HUES64 (cell line): ENCODE results near the gene GPR39.

ENCODE experiments used
- H3K27ac ChIP-seq: 2 replicates; pipeline ENCODE4 v1.7.0; 2013; ENCODE audit warnings: low read depth, low read length, inconsistent platforms
- H3K27me3 ChIP-seq: 2 replicates; pipeline ENCODE4 v1.6.1; 2013; ENCODE audit warnings: mild to moderate bottlenecking, low read length; ENCODE audit not compliant: insufficient read depth
- H3K36me3 ChIP-seq: 2 replicates; pipeline ENCODE4 v1.6.1; 2013; ENCODE audit warnings: mild to moderate bottlenecking, low read length; ENCODE audit not compliant: insufficient read depth
- H3K4me1 ChIP-seq: 2 replicates; pipeline ENCODE4 v1.6.1; 2013; ENCODE audit warnings: mild to moderate bottlenecking, low read length, moderate library complexity; ENCODE audit not compliant: insufficient read depth
- H3K4me3 ChIP-seq: 2 replicates; pipeline ENCODE4 v1.5.1; 2013; ENCODE audit warnings: mild to moderate bottlenecking, low read length, moderate library complexity
- H3K9ac ChIP-seq: 2 replicates; pipeline ENCODE4 v1.6.1; 2013; ENCODE audit warnings: mild to moderate bottlenecking, low read depth, low read length
- H3K9me3 ChIP-seq: 2 replicates; pipeline ENCODE4 v1.6.1; 2013; ENCODE audit warnings: low read depth, low read length; ENCODE audit not compliant: insufficient read depth
- WGBS: fragments of 150-250, 120-280 bp; methylation state at CpG from one replicate; pipeline ENCODE4 v1.1.7; 2013; ENCODE audit warnings: missing lambda C conversion rate; 5-methylcytosine and 5-hydroxymethylcytosine counted together

GPR39 gene

DNA sequence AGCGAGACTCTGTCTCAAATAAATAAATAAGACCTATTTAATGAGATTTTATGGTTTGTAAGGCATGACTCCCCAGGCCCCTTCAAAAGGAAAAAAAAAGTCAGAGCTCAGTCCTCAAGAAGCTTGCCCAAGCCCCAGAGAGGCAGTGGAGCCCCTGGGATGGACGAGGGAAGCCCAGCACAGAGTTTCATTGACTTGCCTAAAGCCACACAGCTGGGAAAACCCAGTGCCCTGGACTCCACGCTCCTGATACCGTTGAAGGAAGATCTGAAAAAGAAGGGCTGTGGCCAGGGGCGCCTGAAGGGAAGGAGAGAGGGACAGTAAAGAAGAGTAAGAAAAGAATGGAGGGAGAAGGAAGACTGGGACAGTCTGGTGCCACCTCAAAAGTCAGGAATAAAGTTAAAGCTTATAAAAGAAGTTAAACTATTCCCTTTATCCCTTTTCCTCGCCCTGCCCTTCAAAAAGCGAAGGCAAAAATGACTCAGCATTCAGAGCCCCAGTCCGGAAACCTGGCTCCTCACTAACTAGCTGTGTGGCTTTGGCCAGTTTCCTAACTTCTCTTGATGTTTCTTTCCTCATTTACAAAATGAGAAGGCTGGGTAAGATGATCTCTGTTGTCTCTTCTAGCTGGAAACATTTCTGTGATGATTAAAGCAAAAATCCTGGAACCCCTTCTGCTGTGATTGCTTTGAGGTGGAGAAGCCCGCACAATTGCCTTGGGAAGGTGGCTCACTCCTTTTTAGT, 206.7 kb downstream of the GPR39 start:
- Histone ChIP-seq H3K27me3 (no peaks in the 10 kb centered on the region), H3K4me3 (no peak overlapping the region), H3K27ac (no peak overlapping the region), H3K9ac (no peak overlapping the region), H3K36me3 (no peaks in the 10 kb centered on the region), H3K9me3 (0 out of 2 replicates have a peak, but pooled peaks cover 6% of the 10 kb centered on the region), H3K4me1 (peaks cover 6% of the 10 kb centered on the region)
- 91% methylated on average over 8 of the region's 9 CpGs for WGBS

GRCh38 chr2:132627536-132627935, 210.9 kb downstream of the GPR39 start:
- H3K27ac ChIP-seq = no peak overlapping the region
- H3K9me3 ChIP-seq = 0 out of 2 replicates have a peak, but pooled peaks cover 6% of the 10 kb centered on the region
- 89% methylated on average over 3 of the region's 3 CpGs for WGBS
- H3K4me3 ChIP-seq = no peak overlapping the region
- no peak overlapping the region for H3K9ac ChIP-seq
- H3K36me3 ChIP-seq = no peaks in the 10 kb centered on the region
- H3K4me1 ChIP-seq = peaks cover 12% of the 10 kb centered on the region
- no peaks in the 10 kb centered on the region for H3K27me3 ChIP-seq

DNA sequence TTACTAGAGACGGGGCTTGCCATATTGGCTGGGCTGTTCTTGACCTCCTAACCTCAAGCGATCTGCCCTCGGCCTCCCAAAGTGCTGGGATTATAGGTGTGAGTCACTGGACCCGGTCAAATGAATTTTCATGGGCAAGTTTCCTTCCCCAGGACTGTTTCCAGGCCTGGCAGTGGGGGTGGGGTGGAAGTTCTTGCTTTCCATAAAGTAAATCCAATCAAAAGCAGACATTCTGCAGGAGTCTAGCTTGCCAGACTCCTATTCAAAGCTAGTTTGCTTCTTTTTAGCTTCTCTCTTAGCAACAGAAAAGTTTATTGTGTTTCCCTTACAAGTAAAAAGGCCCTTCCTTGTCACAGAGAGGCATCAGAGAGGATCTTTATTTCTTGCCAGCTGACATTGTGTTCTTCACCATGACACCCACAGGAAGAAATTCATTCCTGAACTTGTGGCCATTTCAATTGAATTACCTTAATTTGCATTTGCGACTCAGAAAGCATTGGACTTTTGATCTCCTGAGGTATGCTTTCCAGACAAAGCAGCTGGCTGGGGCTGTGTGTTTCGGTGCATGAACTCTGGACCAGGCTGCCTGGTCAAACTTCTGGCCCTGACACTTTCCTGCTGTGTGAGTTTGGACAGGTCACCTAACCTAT, 215.5 kb downstream of the GPR39 start:
- H3K27ac ChIP-seq = no peak overlapping the region
- H3K36me3 ChIP-seq = no peaks in the 10 kb centered on the region
- WGBS = 72% methylated on average over 6 of the region's 6 CpGs
- no peak overlapping the region for H3K9ac ChIP-seq
- H3K4me1 ChIP-seq = peaks cover 7% of the 10 kb centered on the region
- H3K9me3 ChIP-seq = no peaks in the 10 kb centered on the region
- no peak overlapping the region for H3K4me3 ChIP-seq
- H3K27me3 ChIP-seq = no peaks in the 10 kb centered on the region

DNA sequence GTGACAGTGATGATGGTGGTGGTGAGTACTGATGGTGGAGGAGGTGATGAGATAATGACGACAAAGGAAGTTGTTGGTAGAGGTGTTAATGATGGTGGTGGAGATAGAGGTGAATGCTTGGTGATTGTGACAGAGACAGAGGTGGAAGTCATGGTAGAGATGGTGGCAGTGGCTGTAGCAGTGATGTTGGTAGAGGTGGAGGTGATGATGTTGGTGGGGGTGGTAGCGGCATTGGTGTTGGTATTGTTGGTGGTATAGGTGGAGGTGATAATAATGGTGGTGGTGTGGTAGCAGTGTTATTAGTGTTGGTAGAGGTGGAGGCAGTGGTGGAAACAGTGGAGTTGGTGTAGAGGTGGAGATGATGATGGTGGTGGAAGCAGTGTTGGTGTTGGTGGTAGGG, 217.0 kb downstream of the GPR39 start:
- no peak overlapping the region for H3K27ac ChIP-seq
- no peaks in the 10 kb centered on the region for H3K27me3 ChIP-seq
- H3K4me3 ChIP-seq = no peak overlapping the region
- H3K36me3 ChIP-seq = no peaks in the 10 kb centered on the region
- WGBS = 92% methylated on average over 2 of the region's 2 CpGs
- no peaks in the 10 kb centered on the region for H3K9me3 ChIP-seq
- H3K9ac ChIP-seq = no peak overlapping the region
- peaks cover 7% of the 10 kb centered on the region for H3K4me1 ChIP-seq

- Histone ChIP-seq H3K4me3 (no peak overlapping the region), H3K36me3 (no peaks in the 10 kb centered on the region), H3K9me3 (no peaks in the 10 kb centered on the region), H3K27me3 (no peaks in the 10 kb centered on the region), H3K9ac (no peak overlapping the region), H3K4me1 (peaks cover 7% of the 10 kb centered on the region), H3K27ac (no peak overlapping the region)
- WGBS = 72% methylated on average over 1 of the region's 1 CpG
Observed at GRCh38 chr2:132636346-132636745, 219.7 kb downstream of the GPR39 start.

DNA sequence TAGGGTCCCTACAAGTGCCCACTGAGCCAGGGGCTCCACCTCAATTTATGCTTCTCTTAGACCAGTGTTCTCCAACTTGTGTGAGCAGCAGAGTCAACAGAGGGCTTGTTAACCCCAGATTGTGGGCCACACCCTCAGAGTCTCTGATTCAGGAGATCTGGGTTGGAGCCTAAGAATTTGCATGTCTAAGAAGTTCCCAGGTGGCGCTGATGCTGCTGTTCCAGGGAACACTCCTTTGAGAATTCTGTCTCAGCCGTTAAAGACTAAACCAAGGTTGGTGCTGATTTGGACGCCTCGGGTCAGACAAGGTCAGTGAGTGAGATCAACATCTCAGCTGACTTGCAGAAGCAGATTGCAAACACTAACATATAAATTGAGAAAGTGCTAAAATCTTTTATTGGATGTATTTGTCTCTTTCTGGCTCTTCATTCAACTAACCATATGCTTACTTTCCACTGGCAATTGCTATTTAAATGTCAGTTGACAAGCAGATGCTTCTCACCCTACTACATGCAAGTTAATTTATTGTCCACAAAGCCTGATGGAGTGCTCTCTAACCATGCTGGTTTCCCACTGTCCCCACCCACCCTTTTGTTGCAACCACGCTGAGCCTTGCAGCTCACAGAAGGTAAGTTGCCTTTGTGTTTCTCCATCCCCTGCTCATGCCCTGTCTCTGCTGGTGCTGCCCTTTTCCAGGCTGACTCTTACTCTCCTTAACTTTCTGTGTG, 221.9 kb downstream of the GPR39 start:
- H3K27me3 ChIP-seq = no peaks in the 10 kb centered on the region

GRCh38 chr2:132640116-132640515, 223.5 kb downstream of the GPR39 start:
- H3K4me1 ChIP-seq = no peaks in the 10 kb centered on the region; the same call in 1 of the 2 replicates
- no peak overlapping the region for H3K27ac ChIP-seq
- H3K27me3 ChIP-seq = no peaks in the 10 kb centered on the region
- no peaks in the 10 kb centered on the region for H3K9me3 ChIP-seq
- no peak overlapping the region for H3K9ac ChIP-seq
- H3K36me3 ChIP-seq = peaks cover 7% of the 10 kb centered on the region; the same call in 1 of the 2 replicates
- no peak overlapping the region for H3K4me3 ChIP-seq

More for the DNA sequence above, 221.9 kb downstream of the GPR39 start:
- Histone ChIP-seq H3K36me3 (no peaks in the 10 kb centered on the region), H3K27ac (no peak overlapping the region), H3K4me1 (no peaks in the 10 kb centered on the region; the same call in 1 of the 2 replicates), H3K4me3 (no peak overlapping the region), H3K9ac (no peak overlapping the region), H3K9me3 (no peaks in the 10 kb centered on the region)
- 86% methylated on average over 5 of the region's 5 CpGs for WGBS

DNA sequence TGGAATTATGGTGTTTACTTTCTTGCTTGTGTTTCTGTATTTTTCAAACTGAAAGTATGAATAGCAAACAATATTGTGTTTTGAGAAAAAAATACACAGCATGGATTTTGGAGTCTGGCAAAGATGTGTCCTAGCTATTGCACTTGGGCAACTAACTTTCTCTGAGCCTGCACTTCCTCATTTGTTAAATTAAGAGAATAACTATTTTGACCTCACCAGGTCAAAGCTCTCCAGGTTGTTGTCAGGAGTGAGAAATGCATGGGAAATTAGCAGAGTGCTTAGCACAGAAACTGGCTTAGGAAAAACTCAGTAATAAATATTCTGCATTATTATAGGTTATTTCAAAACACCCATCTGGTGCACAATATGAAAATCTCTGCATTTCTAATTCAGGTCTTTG, 225.2 kb downstream of the GPR39 start:
- Histone ChIP-seq H3K27ac (no peak overlapping the region), H3K4me1 (peaks cover 9% of the 10 kb centered on the region; the same call in 1 of the 2 replicates), H3K27me3 (no peaks in the 10 kb centered on the region), H3K4me3 (no peak overlapping the region), H3K36me3 (peaks cover 7% of the 10 kb centered on the region; the same call in 1 of the 2 replicates), H3K9ac (no peak overlapping the region), H3K9me3 (no peaks in the 10 kb centered on the region)

DNA sequence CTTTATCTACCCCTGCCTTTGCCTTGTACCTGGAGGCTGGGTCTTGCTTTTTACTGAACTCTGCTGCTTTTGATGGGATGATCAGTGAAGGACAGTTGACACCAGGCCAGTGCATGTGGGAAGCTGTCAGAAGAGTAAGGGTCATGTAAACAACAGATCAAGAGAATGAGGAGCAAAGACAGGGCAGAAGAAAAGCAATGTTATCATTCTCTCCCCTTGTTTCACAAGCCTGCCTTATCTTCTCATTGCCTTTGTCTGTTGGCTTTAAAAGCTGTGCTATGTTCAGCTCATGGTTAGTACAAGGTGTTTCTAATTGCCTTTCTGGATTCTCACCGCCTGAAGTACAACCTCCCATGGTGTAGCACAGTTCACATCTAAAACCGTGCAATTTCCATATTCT, 225.8 kb downstream of the GPR39 start:
- H3K36me3 ChIP-seq = peaks cover 7% of the 10 kb centered on the region; the same call in 1 of the 2 replicates
- WGBS = 85% methylated on average over 2 of the region's 2 CpGs
- H3K4me3 ChIP-seq = no peak overlapping the region
- H3K9ac ChIP-seq = no peak overlapping the region
- H3K4me1 ChIP-seq = peaks cover 9% of the 10 kb centered on the region; the same call in 1 of the 2 replicates
- H3K27ac ChIP-seq = no peak overlapping the region
- H3K9me3 ChIP-seq = no peaks in the 10 kb centered on the region
- H3K27me3 ChIP-seq = no peaks in the 10 kb centered on the region

DNA sequence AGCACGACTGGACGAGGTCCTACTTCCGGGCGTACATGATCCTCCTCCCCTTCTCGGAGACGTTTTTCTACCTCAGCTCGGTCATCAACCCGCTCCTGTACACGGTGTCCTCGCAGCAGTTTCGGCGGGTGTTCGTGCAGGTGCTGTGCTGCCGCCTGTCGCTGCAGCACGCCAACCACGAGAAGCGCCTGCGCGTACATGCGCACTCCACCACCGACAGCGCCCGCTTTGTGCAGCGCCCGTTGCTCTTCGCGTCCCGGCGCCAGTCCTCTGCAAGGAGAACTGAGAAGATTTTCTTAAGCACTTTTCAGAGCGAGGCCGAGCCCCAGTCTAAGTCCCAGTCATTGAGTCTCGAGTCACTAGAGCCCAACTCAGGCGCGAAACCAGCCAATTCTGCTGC, 228.6 kb downstream of the GPR39 start:
- 96% methylated on average over 35 of the region's 35 CpGs for WGBS
- peaks cover 7% of the 10 kb centered on the region; the same call in 1 of the 2 replicates for H3K36me3 ChIP-seq

More for the DNA sequence above, 228.6 kb downstream of the GPR39 start:
- H3K4me3 ChIP-seq = no peak overlapping the region
- no peak overlapping the region for H3K9ac ChIP-seq
- H3K27me3 ChIP-seq = no peaks in the 10 kb centered on the region
- no peaks in the 10 kb centered on the region for H3K9me3 ChIP-seq
- peaks cover 12% of the 10 kb centered on the region for H3K4me1 ChIP-seq
- no peak overlapping the region for H3K27ac ChIP-seq
